C4-2B (cell line): ENCODE results near the gene MGST1.
"Not testable (repeated sequence)": the region's sequence is repeated elsewhere in the genome, so short reads cannot be mapped to it uniquely, and the experiment has no call there.

Source experiments
- H3K27ac ChIP-seq: fragments of 450-650 bp; 2 replicates; pipeline ENCODE4 v1.5.1; 2017
- CTCF ChIP-seq: fragments of 450-650 bp; conservative IDR thresholded peaks from 2 replicates; pipeline ENCODE4 v1.5.1; 2017; ENCODE audit warnings: mild to moderate bottlenecking
- ZFX ChIP-seq: fragments of 450-650 bp; IDR thresholded peaks from 2 replicates; pipeline ENCODE4 v1.6.1; 2017

MGST1 gene

GRCh38 chr12:16392846-16393535 is 45.5 kb downstream of the MGST1 start:
- H3K27ac ChIP-seq, result no peak overlapping the region
- TF ChIP-seq ZFX (no peak), CTCF (no peak)

- H3K27ac ChIP-seq, result no peak overlapping the region
- TF ChIP-seq CTCF, result no peak
- no peak for TF ChIP-seq ZFX
Measured at GRCh38 chr12:16399101-16399500, 51.7 kb downstream of the MGST1 start.

GRCh38 chr12:16401835-16402234 is 54.4 kb downstream of the MGST1 start:
- H3K27ac ChIP-seq, result not testable (repeated sequence)

GRCh38 chr12:16407346-16407745 is 59.9 kb downstream of the MGST1 start:
- no peak overlapping the region for H3K27ac ChIP-seq
- TF ChIP-seq CTCF, result no peak
- TF ChIP-seq ZFX, result no peak
